HEK293 (cell line): ENCODE results near the gene UPP1.

Experiments
- BCL11A ChIP-seq: fragments of 450-650 bp; formaldehyde crosslinking; IDR thresholded peaks from 2 replicates; pipeline ENCODE4 v1.5.1; 2016; ENCODE audit warnings: low read depth, missing biosample characterization, missing genetic modification characterization
- CTCF ChIP-seq: fragments of 450-650 bp; formaldehyde crosslinking; IDR thresholded peaks from 2 replicates; pipeline ENCODE4 v1.5.1; 2016; ENCODE audit warnings: missing biosample characterization, missing genetic modification characterization
- HOXC10 ChIP-seq: sonication (generic); formaldehyde crosslinking; IDR thresholded peaks from 2 replicates; pipeline ENCODE4 v1.8.1; 2023; ENCODE audit warnings: mild to moderate bottlenecking, missing genetic modification reagents
- KLF16 ChIP-seq: fragments of 450-650 bp; formaldehyde crosslinking; IDR thresholded peaks from 2 replicates; pipeline ENCODE4 v1.5.1; 2017; ENCODE audit warnings: missing biosample characterization, missing genetic modification characterization
- KLF8 ChIP-seq: fragments of 450-650 bp; formaldehyde crosslinking; IDR thresholded peaks from 2 replicates; pipeline ENCODE4 v1.5.1; 2016; ENCODE audit warnings: missing biosample characterization, missing genetic modification characterization
- MEIS1 ChIP-seq: sonication (generic); formaldehyde crosslinking; IDR thresholded peaks from 2 replicates; pipeline ENCODE4 v1.8.1; 2022; ENCODE audit warnings: missing genetic modification reagents, mild to moderate bottlenecking, borderline replicate concordance
- MZF1 ChIP-seq: fragments of 450-650 bp; formaldehyde crosslinking; IDR thresholded peaks from 2 replicates; pipeline ENCODE4 v1.5.1; 2017; ENCODE audit warnings: missing biosample characterization, missing genetic modification characterization, borderline replicate concordance
- PBX3 ChIP-seq: sonication (generic); formaldehyde crosslinking; IDR thresholded peaks from 2 replicates; pipeline ENCODE4 v1.8.1; 2022; ENCODE audit warnings: mild to moderate bottlenecking, moderate library complexity, missing genetic modification reagents
- SP2 ChIP-seq: fragments of 450-650 bp; formaldehyde crosslinking; IDR thresholded peaks from 2 replicates; pipeline ENCODE4 v1.5.1; 2016; ENCODE audit warnings: missing biosample characterization, missing genetic modification characterization
- ZNF311 ChIP-seq: fragments of 450-650 bp; formaldehyde crosslinking; IDR thresholded peaks from 2 replicates; pipeline ENCODE4 v1.5.1; 2017; ENCODE audit warnings: missing biosample characterization, missing genetic modification characterization, borderline replicate concordance
- ZNF366 ChIP-seq: fragments of 450-650 bp; formaldehyde crosslinking; conservative IDR thresholded peaks from 2 replicates; pipeline ENCODE4 v1.5.1; 2016; ENCODE audit warnings: missing biosample characterization, missing genetic modification characterization
- ZNF398 ChIP-seq: fragments of 450-650 bp; formaldehyde crosslinking; IDR thresholded peaks from 2 replicates; pipeline ENCODE4 v1.5.1; 2017; ENCODE audit warnings: missing biosample characterization, missing genetic modification characterization
- ZNF423 ChIP-seq: fragments of 450-650 bp; formaldehyde crosslinking; IDR thresholded peaks from 2 replicates; pipeline ENCODE4 v1.5.1; 2016; ENCODE audit warnings: missing biosample characterization, missing genetic modification characterization
- ZNF510 ChIP-seq: fragments of 450-650 bp; formaldehyde crosslinking; IDR thresholded peaks from 2 replicates; pipeline ENCODE4 v1.5.1; 2018; ENCODE audit warnings: mild to moderate bottlenecking, missing genetic modification characterization, missing biosample characterization; ENCODE audit not compliant: insufficient replicate concordance
- ZNF530 ChIP-seq: fragments of 450-650 bp; formaldehyde crosslinking; IDR thresholded peaks from 2 replicates; pipeline ENCODE4 v1.5.1; 2016; ENCODE audit warnings: low read depth, missing biosample characterization, missing genetic modification characterization
- ZNF580 ChIP-seq: fragments of 450-650 bp; formaldehyde crosslinking; IDR thresholded peaks from 2 replicates; pipeline ENCODE4 v1.5.1; 2016; ENCODE audit warnings: missing biosample characterization, missing genetic modification characterization
- ZNF792 ChIP-seq: fragments of 450-650 bp; formaldehyde crosslinking; IDR thresholded peaks from 2 replicates; pipeline ENCODE4 v1.5.1; 2016; ENCODE audit warnings: missing biosample characterization, missing genetic modification characterization
- TF ChIP-seq, protein P1 (sequence below): IDR thresholded peaks from 2 replicates; pipeline ENCODE4 v1.6.1; 2011; ENCODE audit warnings: mild to moderate bottlenecking, low read depth, low read length, borderline replicate concordance
- TF ChIP-seq, protein P2 (sequence below): fragments of 450-650 bp; formaldehyde crosslinking; IDR thresholded peaks from 2 replicates; pipeline ENCODE4 v1.5.1; 2016; ENCODE audit warnings: missing biosample characterization, missing genetic modification characterization
- TF ChIP-seq, protein P3 (sequence below): fragments of 450-650 bp; formaldehyde crosslinking; IDR thresholded peaks from 2 replicates; pipeline ENCODE4 v1.5.1; 2016; ENCODE audit warnings: missing biosample characterization, missing genetic modification characterization
- TF ChIP-seq, protein P4 (sequence below): fragments of 450-650 bp; formaldehyde crosslinking; IDR thresholded peaks from 2 replicates; pipeline ENCODE4 v1.5.1; 2016; ENCODE audit warnings: missing biosample characterization, missing genetic modification characterization

The UPP1 gene

DNA sequence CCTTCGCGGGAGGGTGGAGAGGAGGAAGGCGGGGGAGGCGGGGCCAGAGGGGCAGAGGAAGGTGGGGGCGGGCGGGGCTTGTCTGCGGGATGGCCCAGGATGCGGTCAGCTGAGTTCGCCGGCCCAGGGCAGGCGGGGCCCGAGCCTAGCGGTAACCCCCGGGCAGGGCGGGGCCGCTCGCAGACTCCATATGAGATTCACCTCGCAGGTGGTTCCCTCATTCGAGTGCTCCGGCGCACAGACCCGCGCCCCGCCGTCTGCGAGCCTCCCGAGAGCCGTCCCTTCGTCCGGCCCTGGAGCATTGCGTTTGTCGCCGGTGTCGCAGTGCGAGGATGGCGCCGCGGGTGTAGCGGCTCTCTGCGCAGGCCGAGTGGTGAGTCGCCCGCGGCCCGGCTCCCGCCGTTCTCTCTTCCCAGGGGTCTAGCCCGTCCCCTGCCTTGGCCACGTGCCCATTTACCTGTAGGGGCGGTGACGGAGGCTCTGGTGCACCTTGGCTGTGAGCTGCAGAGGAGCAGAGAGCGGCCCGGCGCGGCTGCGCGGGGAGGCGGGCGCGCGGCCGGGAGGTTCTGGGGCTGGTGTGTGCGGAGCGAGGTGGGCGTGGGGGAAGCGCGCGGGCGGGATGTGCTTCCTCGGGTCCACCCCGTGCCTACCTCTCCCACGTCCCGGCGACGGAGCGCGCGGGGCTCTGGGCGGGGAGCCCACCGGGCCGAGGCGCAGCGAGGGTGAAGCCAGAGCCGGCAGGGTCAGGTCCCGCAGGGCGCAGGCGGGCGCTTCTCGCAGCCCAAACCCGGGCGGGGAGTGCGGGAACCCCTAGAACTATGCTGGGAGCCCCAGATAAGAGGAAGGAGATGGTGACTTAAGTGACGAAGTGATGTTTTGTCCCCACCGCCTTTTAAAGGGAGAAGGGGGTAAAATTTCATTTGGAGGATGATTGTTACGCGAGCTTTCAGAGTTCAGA is at the start of gene UPP1 (continued):
- TF ChIP-seq SP2 = peak; percentile 51
- TF ChIP-seq KLF8 (tag by site-specific recombination) = peak; percentile 34; the same call in 1 of the 2 replicates
- TF ChIP-seq BCL11A (tag by site-specific recombination) = no peak
- no peak for TF ChIP-seq ZNF580
- no peak for TF ChIP-seq ZNF423
- TF ChIP-seq ZNF530 (tag by site-specific recombination) = no peak
- peak; percentile 32; the same call in 1 of the 2 replicates for TF ChIP-seq KLF16 (tag by site-specific recombination)
- TF ChIP-seq MZF1 (tag by site-specific recombination) = no peak
- no peak for TF ChIP-seq ZNF366
- 0 out of 2 replicates have a peak, but pooled peaks have one; percentile 14 for TF ChIP-seq ZNF398
- no peak for TF ChIP-seq ZNF510 (tag by site-specific recombination)
- no peak for TF ChIP-seq ZNF311 (tag by site-specific recombination)
- TF ChIP-seq, protein P1, sequence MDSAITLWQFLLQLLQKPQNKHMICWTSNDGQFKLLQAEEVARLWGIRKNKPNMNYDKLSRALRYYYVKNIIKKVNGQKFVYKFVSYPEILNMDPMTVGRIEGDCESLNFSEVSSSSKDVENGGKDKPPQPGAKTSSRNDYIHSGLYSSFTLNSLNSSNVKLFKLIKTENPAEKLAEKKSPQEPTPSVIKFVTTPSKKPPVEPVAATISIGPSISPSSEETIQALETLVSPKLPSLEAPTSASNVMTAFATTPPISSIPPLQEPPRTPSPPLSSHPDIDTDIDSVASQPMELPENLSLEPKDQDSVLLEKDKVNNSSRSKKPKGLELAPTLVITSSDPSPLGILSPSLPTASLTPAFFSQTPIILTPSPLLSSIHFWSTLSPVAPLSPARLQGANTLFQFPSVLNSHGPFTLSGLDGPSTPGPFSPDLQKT = no peak
- TF ChIP-seq HOXC10 (CRISPR knock-in tag) = 0 out of 2 replicates have a peak, but pooled peaks have one; percentile 39
- TF ChIP-seq, protein P2, sequence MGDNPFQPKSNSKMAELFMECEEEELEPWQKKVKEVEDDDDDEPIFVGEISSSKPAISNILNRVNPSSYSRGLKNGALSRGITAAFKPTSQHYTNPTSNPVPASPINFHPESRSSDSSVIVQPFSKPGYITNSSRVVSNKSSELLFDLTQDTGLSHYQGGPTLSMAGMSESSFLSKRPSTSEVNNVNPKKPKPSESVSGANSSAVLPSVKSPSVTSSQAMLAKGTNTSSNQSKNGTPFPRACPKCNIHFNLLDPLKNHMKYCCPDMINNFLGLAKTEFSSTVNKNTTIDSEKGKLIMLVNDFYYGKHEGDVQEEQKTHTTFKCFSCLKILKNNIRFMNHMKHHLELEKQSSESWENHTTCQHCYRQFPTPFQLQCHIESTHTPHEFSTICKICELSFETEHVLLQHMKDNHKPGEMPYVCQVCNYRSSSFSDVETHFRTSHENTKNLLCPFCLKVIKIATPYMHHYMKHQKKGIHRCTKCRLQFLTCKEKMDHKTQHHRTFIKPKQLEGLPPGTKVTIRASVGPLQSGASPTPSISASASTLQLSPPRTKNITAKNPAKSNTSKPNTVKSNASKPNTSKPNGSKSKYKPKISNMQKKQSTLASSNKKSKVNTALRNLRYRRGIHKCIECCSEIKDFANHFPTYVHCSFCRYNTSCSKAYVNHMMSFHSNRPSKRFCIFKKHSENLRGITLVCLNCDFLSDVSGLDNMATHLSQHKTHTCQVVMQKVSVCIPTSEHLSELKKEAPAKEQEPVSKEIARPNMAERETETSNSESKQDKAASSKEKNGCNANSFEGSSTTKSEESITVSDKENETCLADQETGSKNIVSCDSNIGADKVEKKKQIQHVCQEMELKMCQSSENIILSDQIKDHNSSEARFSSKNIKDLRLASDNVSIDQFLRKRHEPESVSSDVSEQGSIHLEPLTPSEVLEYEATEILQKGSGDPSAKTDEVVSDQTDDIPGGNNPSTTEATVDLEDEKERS = no peak
- TF ChIP-seq PBX3 (CRISPR knock-in tag) = peak; percentile 68; the same call in 1 of the 2 replicates
- TF ChIP-seq, protein P3, sequence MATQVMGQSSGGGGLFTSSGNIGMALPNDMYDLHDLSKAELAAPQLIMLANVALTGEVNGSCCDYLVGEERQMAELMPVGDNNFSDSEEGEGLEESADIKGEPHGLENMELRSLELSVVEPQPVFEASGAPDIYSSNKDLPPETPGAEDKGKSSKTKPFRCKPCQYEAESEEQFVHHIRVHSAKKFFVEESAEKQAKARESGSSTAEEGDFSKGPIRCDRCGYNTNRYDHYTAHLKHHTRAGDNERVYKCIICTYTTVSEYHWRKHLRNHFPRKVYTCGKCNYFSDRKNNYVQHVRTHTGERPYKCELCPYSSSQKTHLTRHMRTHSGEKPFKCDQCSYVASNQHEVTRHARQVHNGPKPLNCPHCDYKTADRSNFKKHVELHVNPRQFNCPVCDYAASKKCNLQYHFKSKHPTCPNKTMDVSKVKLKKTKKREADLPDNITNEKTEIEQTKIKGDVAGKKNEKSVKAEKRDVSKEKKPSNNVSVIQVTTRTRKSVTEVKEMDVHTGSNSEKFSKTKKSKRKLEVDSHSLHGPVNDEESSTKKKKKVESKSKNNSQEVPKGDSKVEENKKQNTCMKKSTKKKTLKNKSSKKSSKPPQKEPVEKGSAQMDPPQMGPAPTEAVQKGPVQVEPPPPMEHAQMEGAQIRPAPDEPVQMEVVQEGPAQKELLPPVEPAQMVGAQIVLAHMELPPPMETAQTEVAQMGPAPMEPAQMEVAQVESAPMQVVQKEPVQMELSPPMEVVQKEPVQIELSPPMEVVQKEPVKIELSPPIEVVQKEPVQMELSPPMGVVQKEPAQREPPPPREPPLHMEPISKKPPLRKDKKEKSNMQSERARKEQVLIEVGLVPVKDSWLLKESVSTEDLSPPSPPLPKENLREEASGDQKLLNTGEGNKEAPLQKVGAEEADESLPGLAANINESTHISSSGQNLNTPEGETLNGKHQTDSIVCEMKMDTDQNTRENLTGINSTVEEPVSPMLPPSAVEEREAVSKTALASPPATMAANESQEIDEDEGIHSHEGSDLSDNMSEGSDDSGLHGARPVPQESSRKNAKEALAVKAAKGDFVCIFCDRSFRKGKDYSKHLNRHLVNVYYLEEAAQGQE (tag by site-specific recombination) = no peak
- TF ChIP-seq MEIS1 (CRISPR knock-in tag) = no peak
- TF ChIP-seq, protein P4, sequence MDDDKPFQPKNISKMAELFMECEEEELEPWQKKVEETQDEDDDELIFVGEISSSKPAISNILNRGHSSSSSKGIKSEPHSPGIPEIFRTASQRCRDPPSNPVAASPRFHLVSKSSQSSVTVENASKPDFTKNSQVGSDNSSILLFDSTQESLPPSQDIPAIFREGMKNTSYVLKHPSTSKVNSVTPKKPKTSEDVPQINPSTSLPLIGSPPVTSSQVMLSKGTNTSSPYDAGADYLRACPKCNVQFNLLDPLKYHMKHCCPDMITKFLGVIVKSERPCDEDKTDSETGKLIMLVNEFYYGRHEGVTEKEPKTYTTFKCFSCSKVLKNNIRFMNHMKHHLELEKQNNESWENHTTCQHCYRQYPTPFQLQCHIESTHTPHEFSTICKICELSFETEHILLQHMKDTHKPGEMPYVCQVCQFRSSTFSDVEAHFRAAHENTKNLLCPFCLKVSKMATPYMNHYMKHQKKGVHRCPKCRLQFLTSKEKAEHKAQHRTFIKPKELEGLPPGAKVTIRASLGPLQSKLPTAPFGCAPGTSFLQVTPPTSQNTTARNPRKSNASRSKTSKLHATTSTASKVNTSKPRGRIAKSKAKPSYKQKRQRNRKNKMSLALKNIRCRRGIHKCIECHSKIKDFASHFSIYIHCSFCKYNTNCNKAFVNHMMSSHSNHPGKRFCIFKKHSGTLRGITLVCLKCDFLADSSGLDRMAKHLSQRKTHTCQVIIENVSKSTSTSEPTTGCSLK (tag by site-specific recombination) = no peak
- TF ChIP-seq CTCF (tag by site-specific recombination) = no peak
- no peak for TF ChIP-seq ZNF792 (tag by site-specific recombination)
